NB4 (cell line): ENCODE measurements around the gene FXYD7.

Source experiments
- CTCF ChIP-seq: IDR thresholded peaks from one replicate; pipeline ENCODE4 v1.5.1; 2012; ENCODE audit warnings: low read depth, low read length
- MAX ChIP-seq: IDR thresholded peaks from 2 replicates; pipeline ENCODE4 v1.6.1; 2011; ENCODE audit warnings: low read depth, low read length
- POLR2A ChIP-seq: IDR thresholded peaks from 2 replicates; pipeline ENCODE4 v1.6.1; 2011; ENCODE audit warnings: mild to moderate bottlenecking; ENCODE audit not compliant: insufficient read length; ENCODE audit errors: extremely low read depth

- TF ChIP-seq POLR2A (no peak), CTCF (no peak), MAX (no peak)
Measured at GRCh38 chr19:35120492-35120891, 22.6 kb upstream of the FXYD7 start.
